Right kidney (tissue), 1 donor: ENCODE results near the gene ZDHHC12.

Experiments
- DNase-seq: peaks from one replicate; pipeline ENCODE4 v3.0.0-alpha.2; 2016

The ZDHHC12 gene

DNA sequence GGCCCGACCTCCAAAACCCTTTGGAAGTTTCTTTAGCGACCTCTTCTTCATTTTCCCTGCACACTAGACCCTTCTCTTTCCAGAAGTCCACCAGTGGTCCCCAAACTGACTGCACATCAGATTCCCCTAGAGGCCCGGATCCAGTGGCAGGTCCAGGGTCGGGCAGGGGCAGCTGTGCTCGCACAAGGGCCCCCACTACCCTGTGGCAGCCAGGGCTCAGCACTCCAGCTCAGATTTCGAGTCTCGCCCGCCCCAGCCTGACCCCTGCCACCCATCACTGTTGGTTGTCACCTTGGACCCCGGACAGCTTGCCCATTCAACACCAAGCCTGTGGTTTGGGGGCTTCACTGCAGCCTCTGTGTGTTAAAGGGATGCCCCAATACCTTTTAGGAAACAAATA lies 7.8 kb upstream of the ZDHHC12 start:
- DNase-seq, result no peak

DNA sequence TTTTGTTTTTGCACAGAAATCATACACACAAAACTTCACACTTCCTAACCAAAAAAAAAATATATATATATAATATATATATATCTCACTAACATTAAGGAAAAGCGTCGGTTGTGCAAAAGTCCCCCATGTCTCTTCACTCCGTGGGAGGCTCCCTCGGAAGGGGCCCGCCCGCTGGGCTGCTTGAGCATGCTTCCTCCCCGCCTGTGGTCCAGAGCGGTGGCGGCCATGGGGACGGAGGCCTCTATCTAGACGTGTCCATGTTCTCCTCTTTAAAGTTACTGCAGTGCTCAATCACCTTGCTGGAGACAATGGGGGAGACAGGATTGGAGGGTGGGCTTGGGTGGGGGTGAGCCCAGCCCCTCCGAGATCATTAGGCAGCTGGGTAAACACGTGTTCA lies 7.2 kb upstream of the ZDHHC12 start:
- no peak for DNase-seq

DNA sequence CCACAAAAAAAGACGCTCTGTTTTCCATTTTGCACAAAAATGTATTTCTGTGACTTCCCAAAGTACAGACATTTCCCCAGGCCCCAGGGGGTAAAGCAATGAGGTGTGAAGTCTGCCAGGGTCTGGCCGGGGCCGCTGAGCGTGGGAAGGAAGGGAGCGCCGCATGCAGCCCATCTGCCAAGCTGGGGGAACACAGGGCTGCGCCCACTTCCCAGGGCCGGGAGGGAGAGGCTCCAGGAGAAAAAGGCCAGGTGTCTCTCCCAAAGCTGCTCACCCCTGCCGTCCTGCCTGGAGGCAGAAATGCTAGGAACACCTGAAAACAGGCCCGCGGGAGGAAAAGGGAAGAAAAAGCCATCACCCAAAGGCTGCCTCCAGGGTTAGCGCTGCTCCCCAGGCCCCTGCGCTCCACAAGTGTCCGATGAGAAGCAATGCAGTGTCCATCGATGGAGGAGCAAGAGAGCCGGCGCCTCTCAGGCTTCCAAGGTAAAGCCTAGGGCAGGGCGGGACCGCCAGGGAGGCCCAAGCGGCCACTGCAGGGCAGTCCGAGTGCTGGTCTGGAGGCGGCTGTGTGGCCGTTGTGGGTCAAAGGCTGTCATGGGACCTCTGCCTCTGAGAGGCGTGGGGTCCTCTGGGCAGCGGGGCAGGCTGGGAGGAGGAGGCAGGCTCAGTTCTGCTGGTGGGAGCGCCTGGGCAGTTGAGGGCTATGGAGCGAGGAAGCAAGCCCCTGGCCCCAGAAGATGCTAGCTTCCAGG lies 6.0 kb upstream of the ZDHHC12 start:
- DNase-seq, result peak; percentile 45

DNA sequence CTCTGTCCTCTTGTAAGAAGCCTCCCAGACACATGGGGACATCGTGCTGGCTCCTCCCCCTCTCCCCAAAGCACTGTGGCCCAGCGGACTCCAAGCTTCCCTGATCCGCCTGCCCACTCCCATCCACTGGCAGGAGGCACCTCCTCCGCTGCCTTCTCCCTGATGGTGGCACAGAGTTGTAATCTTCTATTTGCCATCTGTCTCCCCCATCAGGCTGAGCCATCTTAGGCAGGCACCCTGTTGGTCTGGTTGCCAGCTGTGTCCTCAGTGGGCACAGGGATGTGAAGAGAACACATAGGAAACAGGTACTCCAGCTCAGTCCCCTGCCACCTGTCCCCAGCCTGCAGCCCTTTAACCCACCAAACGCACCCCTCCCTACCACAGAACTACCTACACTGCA lies 5.4 kb upstream of the ZDHHC12 start:
- no peak for DNase-seq

DNA sequence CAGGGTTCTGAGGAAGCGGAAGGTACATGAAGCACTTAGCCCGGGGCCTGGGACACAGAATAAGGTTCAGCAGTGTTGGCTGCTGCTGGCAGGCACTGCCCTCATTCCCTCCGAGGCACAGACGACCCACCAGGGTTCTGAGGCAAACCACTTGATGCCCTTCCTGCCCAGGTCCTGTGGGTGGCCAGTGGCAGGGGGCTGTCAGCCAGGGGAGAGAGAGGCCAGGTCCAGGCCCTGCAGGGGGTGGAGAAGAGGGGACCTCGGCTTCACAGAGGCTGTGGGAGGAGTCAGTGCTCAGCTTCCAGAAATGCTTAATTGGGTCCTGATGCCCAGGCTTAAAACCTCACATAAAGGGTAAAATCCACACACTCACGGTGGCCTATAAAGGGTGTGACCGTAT lies 4.4 kb upstream of the ZDHHC12 start:
- no peak for DNase-seq

DNA sequence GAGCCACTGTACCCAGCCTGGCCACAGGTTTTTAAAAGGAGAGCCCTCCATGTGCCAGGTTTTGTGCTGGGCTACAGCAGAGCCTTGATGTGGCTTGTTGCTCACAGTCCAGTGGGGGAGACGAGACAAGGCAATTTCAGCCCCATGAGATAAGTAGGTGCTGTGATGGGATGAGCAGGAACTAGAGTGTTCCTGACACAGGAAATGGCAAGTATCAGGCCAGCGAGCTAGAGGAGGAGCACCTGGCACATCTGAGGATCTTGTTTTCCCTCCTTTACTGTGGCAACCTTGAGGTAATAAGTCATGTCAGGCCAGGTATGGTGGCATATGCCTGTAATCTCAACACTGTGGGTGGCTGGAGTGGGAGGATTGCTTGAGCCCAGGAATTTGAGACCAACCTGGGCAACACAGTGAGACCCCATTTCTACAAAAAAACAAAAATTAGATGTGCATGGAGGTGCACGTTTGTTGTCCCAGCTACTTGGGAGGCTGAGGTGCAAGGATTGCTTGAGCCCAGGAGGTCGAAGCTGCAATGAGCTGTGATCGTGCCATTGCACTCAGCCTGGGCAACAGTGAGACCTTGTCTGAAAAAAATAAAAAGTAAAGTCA lies 3.8 kb upstream of the ZDHHC12 start:
- DNase-seq, result no peak

DNA sequence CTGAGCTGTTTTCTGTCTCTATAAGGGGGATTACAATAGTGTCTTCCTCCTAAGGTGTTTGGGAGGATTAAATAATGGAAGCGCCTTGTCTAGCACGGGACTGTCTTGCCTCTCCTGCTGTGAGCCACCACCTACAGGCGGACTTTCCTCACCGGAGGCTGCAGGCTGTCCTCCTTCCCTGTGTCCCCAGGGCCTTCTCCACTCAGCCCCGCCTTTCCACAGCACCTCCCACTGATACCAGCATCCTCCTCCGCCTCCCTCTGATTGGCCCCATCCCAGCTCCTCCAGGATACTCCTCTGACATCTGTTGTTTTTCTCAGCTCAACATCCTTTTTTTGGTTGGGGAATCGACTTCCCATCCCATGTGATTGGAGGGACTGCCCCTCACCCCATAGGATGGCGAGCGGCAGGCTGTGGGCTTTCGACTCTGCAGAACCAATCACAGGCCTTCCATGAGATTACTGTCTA lies 851 bp upstream of the ZDHHC12 start:
- DNase-seq, result no peak

DNA sequence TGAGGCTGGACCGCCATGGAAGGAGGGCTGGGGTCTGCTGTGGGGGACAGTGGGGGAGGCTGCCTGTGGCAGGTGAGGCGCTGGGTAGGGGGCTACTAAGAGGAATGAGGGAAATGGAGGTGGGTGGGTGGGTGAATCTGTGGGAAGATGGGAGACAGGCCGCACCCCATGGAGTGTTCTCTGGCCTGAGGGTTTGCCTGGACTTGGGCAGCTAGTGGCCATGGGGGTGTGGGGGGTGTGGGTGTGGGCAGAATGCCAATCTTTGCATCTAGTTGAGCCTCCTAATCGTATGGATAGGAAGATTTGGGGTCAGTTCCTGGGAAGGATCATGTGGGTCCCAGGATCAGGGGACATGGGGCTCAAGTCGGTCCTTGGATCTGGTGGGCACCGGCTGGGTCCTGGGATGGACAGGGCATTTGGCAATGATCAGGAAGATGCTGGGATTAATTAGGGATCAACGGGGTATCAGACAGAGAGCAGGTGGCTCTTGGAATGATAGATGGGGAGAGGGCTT lies 518 bp downstream of the ZDHHC12 start:
- DNase-seq, result no peak

DNA sequence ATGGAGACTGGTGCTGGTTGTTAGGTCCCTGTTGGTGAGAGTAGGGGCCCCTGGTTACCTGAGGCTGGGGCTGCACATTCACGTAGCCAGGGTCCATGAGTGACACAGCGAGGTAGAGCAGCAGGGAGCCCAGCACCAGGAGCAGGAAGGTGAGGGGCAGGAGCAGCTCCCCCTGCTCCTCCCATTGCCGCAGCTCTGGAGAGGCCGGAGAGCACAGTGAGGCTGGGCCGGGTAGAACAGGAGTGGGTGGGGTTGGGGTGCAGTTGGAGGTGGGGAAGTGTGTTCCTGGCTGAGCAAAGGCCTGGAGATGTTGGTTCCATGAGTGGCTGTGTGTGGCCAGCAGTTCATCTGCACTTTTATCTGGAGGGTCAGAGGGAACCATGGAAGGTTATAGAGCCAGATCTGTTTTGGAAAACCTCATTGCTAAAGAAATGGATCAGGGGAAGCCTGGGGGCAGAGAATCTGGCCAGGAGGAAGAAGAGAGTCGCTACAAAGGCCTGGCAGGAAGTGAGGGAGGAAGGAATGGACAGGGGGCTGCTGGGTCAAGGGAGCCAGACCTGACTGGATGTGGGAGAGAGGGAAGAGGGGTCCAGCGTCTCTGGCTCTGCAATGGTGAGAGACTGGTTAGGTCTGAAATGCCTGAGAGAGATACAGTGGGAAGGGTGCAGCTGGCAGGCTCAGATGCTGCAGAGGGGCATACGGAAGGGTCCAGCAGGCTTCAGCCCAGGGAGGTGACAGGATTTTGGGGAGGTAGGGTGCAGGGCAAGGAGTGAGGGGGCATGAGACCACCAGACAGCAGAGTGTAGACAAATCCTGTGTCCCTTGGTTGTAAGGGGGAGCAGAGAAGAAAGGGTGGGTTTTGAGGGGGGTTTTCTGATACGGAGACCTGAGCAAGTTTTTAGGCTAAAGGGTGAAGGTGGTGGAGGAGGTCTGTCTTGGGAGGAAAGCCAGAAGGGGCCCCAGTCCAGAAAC lies 1.3 kb downstream of the ZDHHC12 start:
- DNase-seq, result no peak

DNA sequence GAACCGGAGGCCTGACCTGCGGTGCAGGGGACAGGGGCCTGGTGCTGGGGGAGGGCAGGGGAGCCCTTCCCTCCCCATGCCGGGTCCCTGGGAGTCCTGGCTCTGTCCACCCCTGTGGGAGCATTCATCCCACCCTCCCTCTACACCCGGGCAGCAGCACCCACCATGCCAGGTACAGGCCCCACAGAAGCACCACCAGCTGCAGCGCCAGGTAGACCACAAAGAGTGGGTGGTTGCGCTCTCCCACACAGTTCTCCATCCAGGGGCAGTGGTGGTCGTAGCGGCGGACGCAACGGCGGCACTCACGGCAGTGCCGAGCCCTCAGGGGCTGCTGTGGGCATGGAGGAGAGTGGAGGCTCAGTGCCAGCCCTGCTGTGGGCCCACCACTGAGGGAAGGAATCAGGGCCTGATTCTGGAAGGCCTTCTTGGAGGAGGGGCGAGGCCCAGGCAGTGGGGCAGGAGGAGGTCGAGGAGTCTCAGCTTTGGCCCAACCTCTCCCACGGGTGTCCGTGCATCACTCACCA lies 2.4 kb downstream of the ZDHHC12 start:
- no peak for DNase-seq

DNA sequence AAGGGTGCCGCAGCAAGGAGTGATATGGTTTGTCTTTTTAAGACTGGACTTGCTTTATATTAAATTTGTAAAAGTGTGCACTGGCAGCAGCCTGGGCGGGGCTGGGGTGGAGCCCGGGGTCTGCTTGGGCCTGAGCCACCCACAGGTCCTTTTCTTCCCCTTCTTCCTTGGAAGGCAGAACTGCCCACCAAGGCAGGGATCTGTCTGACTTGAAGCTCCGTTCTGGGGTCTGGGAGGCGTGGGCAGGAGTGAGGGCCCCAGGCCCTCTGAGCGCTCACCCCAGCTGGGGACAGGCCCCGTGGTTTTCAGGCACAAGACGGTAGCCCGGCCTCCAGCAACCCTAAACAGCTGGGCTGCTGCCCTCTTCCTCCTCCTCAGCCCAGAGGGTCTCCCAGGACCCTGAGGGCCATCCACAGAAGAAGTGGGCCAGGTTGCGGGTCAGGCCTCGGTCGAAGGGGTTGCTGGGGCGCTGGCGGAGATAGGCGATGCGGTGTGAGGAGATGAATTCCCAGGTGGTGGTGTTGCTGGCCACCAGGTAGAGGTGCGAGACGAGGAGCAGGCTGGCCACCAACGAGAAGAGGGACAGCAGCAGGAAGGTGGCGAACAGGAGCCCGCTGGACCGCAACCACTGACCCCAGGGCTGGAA lies 3.0 kb downstream of the ZDHHC12 start:
- no peak for DNase-seq

DNA sequence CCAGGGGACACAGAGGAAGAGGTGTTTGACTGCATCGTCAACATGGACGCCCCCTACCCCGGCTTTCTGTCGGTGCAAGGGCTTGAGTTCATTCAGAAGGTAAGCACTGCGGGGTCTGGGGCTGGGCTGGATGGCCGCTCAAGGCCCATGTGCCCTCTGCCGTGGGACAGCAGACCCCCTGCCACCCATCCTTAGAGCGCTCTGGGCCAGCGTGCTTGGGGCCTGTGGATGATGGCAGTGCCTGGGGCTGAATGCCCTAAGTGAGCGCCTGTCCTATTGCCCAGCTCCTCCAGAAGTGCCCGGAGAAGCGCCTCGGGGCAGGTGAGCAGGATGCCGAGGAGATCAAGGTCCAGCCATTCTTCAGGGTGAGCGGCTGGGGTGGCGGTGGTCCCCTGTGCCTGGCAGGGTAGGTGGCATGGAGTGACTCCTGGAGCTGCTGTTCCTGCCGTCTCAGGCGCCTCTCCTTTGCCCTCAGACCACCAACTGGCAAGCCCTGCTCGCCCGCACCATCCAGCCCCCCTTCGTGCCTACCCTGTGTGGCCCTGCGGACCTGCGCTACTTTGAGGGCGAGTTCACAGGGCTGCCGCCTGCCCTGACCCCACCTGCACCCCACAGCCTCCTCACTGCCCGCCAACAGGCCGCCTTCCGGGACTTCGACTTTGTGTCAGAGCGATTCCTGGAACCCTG lies 3.9 kb downstream of the ZDHHC12 start:
- no peak for DNase-seq

DNA sequence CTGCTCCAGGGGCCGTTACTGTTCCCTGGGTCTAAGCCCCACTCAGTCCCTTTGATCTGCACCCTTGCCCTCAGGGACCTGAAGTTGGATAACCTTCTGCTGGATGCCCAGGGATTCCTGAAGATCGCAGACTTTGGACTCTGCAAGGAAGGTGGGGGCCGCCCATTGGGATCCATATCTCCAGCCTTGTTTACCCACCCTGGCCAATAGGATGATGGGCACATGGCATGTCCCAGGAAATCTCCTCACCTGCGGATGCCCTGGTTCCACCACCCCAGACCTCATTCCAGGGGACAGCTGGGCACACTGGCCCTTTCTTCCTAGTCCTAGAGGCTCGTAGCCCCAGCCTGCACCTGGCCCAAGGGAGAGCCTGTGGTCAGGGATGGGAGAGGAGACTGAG lies 5.5 kb downstream of the ZDHHC12 start:
- no peak for DNase-seq

DNA sequence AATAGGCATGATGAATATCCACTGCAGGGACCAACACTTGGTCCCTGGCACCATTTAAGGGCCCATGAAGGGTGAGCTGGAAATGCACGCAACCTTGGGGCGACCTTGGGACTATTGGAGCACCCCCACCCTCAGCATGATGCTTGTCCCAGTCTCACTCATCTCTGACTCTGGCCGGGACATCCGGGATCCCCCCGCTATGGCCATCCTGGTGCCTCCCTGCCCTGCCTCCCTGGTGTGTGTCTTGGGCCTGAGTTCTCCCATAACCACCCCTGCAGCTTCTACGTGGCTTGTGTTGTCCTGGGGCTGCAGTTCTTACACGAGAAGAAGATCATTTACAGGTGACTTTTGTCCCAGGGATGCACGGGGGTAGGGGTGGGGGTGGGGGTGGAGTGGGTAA lies 5.9 kb downstream of the ZDHHC12 start:
- DNase-seq, result no peak

DNA sequence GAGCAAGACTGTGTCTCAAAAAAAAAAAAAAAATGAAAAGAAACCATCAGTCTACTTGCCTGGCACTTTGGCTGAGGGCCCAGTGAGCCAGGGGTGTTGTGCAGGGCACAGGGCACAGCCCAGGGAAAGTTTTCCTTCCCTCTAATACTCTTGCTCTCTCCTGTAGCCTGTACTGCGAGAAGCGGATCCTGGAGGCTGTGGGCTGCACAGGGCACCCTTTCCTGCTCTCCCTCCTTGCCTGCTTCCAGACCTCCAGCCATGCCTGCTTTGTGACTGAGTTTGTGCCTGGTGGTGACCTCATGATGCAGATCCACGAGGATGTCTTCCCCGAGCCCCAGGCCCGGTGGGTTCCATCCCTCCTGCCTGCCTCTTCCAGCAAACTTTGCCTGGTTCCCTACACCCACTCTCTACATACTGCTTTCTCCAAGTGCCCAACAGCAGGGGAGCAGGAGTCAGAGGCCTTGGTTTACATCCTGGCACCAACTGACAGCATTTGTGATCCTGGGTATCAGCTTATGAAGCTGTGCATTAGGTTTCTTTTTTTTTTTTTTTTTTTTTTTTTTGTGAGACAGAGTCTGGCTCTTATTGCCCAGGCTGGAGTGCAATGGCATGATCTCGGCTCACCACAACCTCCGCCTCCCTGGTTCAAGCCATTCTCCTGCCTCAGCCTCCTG lies 7.2 kb downstream of the ZDHHC12 start:
- no peak for DNase-seq

DNA sequence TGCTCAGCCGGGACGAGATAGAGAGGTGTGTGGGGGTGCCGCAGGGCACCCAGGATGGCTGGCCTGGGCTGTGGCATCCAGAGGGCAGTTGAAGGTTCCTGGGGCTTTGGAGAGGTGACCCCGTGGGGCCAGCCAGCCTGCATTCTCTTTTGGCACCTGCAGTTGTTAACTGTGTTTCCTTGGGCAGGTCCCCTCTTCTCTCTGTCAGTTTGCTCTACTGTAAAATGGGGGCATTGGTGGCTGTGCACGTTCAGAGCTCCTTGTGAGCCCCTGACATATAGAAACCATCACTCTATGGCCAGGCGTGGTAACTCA lies 8.5 kb downstream of the ZDHHC12 start:
- DNase-seq, result no peak

DNA sequence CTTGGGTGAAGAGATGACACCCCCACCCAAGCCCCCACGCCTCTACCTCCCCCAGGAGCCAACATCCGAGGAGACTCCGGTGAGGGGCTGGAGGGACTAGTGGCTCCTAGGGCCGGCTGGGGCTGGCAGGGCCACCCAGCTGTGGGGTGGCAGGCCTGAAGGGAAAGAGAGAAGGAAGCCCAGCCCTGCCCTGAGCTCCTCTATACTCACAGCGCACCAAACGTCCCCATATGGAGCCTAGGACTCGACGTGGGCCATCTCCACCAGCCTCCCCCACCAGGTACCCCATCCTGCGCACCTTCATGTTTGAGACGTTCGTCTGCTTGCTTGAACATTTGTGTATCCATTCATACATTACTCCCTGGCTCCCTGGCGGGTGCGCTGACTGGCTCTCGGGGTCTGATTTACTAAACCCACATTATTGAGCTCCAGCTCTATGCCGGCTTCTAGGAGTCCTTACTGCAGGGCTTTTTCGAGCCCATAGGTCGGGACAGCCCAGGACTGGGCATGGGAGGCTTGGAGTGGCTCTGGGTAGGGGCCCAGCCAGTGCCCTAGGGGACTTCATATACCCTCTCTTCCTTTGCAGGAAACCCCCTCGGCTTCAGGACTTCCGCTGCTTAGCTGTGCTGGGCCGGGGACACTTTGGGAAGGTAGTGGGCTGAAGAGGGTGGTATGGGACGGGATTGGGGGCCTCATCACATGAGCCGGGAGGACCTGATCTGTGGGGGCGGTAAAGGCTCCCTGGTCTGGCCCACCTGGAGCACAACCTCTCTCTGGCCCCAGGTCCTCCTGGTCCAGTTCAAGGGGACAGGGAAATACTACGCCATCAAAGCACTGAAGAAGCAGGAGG lies 9.1 kb downstream of the ZDHHC12 start:
- no peak for DNase-seq

DNA sequence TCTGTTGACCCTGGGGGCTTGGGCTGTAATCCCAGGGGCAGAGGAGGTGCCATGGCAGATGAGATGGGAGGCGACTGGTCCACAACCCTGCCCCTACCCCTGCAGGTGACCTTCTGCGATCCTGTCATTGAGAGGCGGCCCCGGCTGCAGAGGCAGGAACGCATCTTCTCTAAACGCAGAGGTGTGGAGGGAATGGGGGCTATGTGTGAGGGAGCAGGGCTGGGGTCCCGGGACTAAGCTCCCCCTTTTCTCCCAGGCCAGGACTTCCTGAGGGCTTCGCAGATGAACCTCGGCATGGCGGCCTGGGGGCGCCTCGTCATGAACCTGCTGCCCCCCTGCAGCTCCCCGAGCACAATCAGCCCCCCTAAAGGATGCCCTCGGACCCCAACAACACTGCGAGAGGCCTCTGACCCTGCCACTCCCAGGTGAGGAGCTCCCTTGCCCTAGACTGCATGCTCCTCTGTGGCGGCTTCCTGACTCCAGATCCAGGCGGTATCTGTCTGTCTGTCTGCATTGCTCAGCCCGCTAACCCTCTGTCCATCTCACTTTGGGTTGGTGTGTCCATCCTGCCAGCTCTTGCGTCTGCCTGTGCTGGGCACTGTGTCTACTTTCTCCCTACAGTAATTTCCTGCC lies 9.9 kb downstream of the ZDHHC12 start:
- DNase-seq, result no peak

DNA sequence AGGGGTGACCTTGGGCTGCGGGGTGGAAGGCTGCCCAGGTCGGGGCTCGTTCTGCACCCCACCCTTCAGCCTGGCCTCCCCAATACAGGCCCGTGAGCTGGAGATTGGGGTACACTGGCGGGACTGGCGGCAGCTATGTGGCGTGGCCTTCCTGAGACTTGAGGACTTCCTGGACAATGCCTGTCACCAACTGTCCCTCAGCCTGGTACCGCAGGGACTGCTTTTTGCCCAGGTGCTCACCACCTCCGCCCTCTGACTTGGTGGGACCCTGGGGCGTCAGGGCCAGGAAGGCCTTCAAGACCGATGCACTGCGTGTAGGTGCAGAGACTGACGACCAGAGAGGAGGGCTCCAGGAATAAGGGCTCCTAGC lies 10.5 kb downstream of the ZDHHC12 start:
- DNase-seq, result no peak
